ENCODE data around the gene SMCR8. TPM values are rescaled to one million over a fixed set of nuclear protein-coding genes. Genes with fewer than 3 reads are reported as not detected.

The SMCR8 gene
- total and polyA plus RNA-seq, 2 of the 13 experiments (the other 11 are each of a cell fraction or from before 2014, with no cell fraction given) = 7.6 to 11.8 TPM

GRCh38 chr17:18363101-18364049, 48.3 kb downstream of the SMCR8 start, which contains the start of gene SHMT1 (continued):
- TF ChIP-seq ZNF549 (CRISPR knock-in tag; IDR thresholded peaks at IDR 0.05) (no peak), ZKSCAN5 (CRISPR knock-in tag; IDR thresholded peaks at IDR 0.05) (no peak), HOMEZ (CRISPR knock-in tag; IDR thresholded peaks at IDR 0.05; ENCODE audit: low read depth) (no peak), YY1 (IDR thresholded peaks at IDR 0.05; ENCODE audit: insufficient read depth, insufficient replicate concordance, low read depth, low read length) (no peak), TAF1 (CRISPR knock-in tag; IDR thresholded peaks at IDR 0.05) (peak; percentile 83), ZNF468 (CRISPR knock-in tag; IDR thresholded peaks at IDR 0.05) (peak; percentile 91; the same call in 1 of the 2 replicates), ZNF317 (CRISPR knock-in tag; IDR thresholded peaks at IDR 0.05) (no peak), TFE3 (CRISPR knock-in tag; IDR thresholded peaks at IDR 0.05) (peak; percentile 76), ZNF768 (CRISPR knock-in tag; IDR thresholded peaks at IDR 0.05) (peak; percentile 68; the same call in 1 of the 2 replicates), CEBPB (IDR thresholded peaks at IDR 0.05; ENCODE audit: borderline replicate concordance, low read depth, low read length) (no peak), HMGXB4 (CRISPR knock-in tag; IDR thresholded peaks at IDR 0.05; ENCODE audit: borderline replicate concordance in 1 of 2, low read depth in 1 of 2) (peak; percentile 29 to 89; a peak in 2 of 4 replicates), ZNF562 (CRISPR knock-in tag; IDR thresholded peaks at IDR 0.05; ENCODE audit: borderline replicate concordance) (no peak), ZNF775 (CRISPR knock-in tag; IDR thresholded peaks at IDR 0.05; ENCODE audit: borderline replicate concordance) (no peak), EP300 (IDR thresholded peaks at IDR 0.05; ENCODE audit: low read depth in 2 of 2, low read length in 2 of 2) (no peak), EP300 (CRISPR knock-in tag; IDR thresholded peaks at IDR 0.05; ENCODE audit: borderline replicate concordance) (no peak), TCF7L2 (IDR thresholded peaks at IDR 0.05; ENCODE audit: low read depth, low read length) (no peak)
- TF ChIP-seq, protein P1, sequence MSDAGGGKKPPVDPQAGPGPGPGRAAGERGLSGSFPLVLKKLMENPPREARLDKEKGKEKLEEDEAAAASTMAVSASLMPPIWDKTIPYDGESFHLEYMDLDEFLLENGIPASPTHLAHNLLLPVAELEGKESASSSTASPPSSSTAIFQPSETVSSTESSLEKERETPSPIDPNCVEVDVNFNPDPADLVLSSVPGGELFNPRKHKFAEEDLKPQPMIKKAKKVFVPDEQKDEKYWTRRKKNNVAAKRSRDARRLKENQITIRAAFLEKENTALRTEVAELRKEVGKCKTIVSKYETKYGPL (CRISPR knock-in tag; IDR thresholded peaks at IDR 0.05) = no peak
- TF ChIP-seq, protein P2, sequence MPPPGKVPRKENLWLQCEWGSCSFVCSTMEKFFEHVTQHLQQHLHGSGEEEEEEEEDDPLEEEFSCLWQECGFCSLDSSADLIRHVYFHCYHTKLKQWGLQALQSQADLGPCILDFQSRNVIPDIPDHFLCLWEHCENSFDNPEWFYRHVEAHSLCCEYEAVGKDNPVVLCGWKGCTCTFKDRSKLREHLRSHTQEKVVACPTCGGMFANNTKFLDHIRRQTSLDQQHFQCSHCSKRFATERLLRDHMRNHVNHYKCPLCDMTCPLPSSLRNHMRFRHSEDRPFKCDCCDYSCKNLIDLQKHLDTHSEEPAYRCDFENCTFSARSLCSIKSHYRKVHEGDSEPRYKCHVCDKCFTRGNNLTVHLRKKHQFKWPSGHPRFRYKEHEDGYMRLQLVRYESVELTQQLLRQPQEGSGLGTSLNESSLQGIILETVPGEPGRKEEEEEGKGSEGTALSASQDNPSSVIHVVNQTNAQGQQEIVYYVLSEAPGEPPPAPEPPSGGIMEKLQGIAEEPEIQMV (CRISPR knock-in tag; IDR thresholded peaks at IDR 0.05; ENCODE audit: low read depth) = no peak; the same call in 1 of the 2 replicates
- TF ChIP-seq, protein P3, sequence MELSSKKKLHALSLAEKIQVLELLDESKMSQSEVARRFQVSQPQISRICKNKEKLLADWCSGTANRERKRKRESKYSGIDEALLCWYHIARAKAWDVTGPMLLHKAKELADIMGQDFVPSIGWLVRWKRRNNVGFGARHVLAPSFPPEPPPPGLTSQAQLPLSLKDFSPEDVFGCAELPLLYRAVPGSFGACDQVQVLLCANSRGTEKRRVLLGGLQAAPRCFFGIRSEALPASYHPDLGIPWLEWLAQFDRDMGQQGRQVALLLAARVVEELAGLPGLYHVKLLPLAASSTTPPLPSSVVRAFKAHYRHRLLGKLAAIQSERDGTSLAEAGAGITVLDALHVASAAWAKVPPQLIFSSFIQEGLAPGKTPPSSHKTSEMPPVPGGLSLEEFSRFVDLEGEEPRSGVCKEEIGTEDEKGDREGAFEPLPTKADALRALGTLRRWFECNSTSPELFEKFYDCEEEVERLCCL (CRISPR knock-in tag; IDR thresholded peaks at IDR 0.05; ENCODE audit: borderline replicate concordance) = no peak
